ENCODE data around the gene MT1M.

GRCh38 chr16:56669840-56670619 lies 37.6 kb downstream of the MT1M start:
- no peak for TF ChIP-seq EP300 (IDR thresholded peaks at IDR 0.05)
- no peak for TF ChIP-seq CTCF (IDR thresholded peaks at IDR 0.05)
